NCI-H2081 (cell line): ENCODE data around the gene MAD1L1.

Experiments
- DNase-seq, 2 experiments: peaks; one replicate each; lab custom pipeline; 2025; lab: John Stamatoyannopoulos, UW

Gene MAD1L1

DNA sequence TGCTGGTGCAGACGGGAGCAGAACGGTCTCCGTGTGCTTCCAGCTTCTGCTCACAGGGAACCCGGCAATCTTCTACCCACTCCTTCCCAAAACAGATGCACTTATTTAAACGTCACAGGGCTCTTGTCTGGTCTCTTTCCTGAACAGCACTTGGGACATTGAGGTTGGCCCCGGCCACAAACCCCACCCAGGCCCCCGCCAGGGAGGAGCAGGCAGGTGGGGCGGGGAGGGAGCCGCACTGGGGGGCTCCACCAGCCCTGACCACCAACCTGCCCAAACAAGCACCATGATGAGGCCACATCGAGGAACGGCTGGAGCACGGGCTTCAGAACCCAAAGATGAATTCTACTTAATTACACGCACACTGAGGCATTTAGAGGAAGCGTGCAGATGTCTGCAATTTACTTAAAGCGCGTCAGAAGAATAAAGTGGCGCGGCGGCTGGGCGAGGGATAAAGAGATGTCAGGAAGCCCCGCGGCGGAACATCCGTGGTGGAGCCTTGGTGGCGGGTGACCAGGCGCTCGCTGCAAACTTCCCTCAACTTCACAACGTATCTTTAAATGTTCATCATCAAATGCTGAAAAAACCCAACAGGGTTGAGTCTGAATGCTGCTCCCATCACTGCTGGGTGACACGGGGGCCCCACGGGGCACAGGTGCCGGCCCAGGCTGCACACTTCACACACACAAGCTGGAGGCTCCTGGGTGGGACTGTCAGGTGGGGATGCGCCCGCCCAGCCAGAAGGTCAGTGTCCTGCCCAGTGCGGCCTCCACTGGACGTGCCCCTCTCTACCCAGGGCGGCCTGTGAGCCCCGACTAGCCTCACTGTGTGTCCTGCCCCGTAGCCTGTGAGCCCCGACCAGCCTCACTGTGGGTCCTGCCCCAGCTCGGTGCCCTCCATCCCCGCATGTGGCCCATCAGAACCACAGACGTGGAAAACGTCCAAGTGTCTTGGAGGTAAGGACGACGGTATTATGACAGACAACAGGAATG, 279.2 kb downstream of the MAD1L1 start:
- DNase-seq, result no peak

DNA sequence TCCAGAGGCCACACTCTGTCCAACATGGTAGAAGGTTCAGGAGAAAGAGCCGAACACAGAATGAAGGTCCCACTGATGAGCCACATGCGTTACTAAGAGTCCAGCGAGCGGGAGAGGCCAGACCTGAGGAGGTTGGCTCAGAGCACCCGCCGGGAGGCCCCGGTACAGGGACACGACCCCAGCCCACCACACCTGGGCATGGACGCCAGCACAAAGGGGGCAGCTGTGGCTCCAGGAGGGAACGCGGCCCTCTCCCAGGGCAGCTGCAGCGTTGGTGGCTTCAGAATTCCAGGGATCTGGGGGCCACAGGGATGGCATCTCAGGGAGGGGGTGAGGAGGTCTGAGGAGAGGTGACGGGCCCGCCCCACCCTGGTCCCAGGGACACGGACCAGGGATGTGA, 280.0 kb downstream of the MAD1L1 start:
- DNase-seq, result no peak

DNA sequence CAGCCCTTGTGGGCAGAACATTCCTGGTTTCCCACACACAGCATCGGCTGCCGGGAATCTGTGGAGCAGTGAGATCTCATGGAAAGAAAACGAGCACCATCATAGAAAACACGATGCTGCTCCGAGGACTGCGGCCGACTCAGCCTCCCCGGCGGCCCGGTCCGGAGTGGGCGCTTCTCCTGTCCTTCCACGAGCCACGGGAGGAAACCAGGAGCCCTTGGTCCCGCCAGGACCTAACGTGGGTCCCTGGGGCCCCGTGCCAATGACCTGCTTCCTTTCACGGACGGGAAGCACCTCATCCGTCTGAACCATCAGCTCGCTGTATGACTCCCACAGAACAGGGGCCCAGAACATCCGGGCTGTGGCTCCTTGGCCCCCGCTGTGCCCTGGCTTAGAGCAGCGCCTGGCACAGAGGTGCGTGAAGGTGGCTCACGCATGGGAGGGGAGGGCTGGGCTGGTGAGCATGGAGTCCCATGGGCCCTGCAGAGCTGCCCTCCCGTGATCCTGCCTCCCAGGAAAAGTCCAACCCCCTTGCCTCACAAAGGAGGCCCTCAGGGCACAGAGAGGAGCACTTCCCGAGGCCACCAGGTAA, 280.5 kb downstream of the MAD1L1 start:
- DNase-seq, result no peak

DNA sequence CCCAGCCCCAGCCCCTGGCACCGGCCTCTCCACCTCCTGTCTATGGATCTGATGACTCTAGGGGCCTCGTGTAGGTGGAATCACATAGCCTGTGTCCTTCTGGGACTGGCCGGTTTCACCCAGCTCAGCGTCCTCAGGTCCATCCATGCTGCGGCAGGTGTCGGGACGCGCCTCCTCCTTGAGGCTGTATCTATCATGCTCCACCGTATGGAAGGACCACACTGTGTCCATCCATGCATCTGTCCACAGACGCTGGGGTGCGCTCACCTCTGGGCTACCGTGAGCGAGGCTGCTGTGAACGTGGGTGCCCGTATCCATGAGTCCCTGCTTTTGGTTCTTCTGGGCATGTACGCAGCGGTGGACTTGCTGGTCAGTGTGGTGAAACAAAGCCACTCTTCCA, 281.1 kb downstream of the MAD1L1 start:
- DNase-seq, result no peak

DNA sequence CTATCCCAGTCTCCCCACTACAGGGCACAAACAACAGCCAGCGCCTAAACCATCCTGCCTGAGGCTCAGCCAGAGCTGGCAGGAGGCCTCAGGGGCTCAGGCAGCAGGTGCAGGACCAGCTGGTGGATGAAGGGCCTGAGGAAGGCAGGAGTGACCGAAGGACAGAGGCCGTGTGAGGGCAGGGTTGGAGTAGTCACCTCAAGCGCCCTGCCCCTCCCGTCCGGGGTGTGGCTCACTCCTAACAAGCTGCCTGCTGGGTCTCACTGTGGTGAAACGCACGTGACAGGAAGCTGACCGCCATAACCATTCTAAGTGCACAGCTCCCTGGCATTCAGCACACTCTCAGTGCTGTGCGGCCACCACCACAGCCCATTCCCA, 281.6 kb downstream of the MAD1L1 start:
- DNase-seq, result peak; percentile 47 to 65

DNA sequence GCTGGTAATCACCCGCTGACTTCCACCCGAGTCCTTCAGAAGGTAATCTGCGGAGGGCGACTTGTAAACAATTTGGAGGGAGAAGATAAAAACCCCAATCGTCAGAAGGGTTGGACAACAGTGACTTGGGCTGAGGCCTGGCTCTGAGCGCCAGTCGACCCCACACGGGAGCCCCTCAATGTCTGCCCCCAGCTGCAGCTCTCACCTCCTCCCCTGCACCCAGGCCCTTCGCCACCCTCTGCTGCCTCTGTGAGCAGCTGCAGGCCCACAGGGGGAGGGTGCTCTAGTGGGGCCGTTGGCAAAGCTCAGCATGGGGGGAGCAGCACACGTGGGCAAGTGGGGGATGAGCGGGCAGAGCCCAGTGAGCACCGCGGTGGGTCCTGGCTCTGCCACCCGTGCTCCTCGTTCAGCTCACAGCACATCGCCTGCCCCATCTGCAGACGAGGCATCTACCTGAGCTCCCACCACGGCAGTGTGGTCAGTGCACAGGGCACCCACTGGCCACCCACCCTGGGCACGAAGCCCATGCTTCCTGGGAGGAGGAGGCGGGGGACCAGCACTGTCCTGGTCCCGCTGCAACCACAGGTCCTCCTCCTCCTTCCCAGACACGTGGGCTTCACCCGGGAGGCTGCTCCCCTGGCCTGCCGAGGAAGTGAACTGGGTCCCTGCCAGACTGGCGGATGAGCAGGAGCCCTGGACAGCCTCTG, 282.1 kb downstream of the MAD1L1 start:
- no peak for DNase-seq

DNA sequence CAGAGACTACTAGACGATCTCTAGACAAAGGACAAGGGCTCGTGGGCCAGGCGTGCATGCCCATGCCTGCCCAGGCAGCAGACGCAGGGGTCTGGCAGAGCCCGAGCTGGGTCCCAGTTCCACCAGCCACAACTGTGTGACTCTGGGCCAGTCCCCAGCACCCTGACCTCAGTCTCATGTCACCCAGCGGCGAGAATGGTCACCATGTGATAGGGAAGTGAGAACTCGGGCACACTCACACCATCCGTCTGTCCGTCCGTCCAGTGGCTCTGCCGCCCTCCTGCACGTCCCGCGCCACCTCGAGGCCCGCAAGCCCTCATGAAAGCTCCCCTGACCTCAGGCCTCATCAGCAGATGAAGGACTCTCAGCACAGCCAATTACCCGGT, 282.7 kb downstream of the MAD1L1 start:
- no peak for DNase-seq

DNA sequence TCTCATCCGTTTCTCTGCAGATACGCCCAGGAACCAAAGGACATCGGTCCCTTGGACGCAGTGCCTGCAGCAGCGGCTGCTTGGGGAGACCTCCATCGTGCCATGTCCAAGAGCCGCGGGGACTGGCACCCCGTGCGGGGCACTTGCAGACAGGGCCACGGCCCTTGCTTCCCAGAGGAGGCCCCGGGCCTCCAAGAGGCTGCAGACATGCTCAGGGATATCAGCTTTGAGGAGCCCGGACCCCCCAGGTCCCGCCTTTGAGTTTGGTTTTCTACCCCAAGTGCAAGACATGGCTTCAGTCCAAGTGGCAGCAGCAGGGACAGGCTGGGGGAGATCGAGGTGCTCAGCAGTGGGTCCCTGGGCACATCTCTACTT, 283.1 kb downstream of the MAD1L1 start:
- no peak for DNase-seq

DNA sequence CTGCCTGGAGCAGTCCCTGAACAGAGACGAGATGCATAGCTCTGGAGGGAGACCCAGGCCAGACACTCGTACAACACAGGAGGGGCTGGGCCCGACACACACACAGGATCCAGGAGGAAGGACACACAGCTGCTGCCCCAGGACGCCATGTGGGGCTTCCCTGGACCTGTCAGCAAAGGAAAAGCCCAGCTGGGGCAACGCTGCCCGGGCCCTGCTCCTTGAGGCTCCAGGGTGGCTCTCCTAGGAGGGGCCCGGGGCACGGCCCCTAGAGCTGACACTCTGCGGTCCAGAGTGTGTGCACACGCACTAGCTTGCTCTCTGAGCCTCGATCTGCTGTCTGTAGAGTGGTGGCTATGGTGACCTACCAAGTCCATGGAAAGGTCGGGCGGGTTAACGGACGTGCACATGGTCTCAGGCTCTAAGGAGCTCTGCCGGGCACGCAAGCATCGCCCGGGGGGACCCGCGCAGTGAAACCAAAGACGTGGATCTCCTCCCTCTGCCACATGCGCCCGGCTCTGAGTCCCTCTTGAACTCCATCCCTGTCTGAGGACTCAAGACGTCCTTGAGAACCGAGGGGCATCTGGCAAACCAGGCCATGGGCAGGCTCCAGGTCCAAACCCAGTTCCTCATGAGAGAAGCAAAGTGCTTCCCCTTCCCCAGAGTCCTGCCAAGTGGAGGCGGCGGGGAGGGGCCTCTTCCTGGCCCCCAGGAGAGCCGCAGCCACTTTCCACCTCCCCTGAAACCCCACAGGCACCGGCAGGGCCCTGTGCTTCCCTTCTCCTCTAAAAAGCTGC, 283.7 kb downstream of the MAD1L1 start:
- DNase-seq, result no peak

DNA sequence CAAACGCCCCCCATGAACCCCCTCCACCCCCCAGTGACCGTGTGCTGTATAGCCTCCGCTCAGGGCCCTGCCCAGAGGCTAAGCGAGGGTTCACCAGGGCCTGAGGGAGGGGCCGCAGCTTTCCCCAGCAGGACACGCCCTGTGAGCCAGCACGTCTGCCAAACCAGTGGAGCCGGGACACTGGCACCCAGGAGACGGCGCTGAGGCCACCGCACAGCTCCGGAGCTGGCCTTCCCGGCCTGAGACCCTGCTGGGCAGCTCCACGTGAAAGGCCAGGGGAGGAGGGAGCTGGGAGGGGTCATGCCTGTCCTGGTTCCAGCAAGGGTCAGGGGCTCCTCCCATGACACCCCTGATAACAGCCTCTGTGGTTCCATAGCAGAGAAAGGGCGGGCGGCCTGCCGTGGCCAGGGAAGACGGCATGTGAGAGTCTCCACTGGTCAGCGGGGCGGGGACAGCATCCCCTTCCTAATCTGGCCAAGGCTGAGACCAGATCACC, 284.4 kb downstream of the MAD1L1 start:
- no peak for DNase-seq

DNA sequence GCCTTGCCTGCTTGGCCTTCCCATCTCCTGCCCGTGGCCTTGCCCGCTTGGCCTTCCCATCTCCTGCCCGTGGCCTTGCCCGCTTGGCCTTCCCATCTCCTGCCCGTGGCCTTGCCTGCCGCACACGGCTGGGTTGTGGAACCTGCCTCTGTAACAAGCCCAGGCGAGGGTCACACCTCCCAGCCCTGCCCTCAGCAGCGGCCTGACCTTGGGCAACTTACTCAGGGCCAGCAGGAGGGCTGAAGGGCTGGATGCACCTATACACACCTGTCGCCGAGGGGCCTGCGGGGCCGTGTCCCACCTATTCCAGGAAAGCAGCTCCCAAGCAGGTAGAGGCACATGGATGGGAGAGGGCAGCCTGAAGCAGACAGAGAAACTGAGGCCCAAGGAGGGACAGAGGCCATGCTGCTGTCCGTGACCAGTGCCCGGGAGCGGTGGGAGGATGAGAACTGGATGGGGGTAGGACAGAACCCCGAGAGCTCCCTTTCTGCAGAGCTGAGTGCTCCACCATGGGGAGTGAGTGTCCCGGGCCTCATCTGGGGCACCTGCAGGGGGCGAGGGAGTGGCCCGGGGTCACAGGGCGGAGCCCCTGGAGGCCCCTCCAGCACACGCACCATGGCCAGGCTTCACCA, 285.0 kb downstream of the MAD1L1 start:
- no peak for DNase-seq

DNA sequence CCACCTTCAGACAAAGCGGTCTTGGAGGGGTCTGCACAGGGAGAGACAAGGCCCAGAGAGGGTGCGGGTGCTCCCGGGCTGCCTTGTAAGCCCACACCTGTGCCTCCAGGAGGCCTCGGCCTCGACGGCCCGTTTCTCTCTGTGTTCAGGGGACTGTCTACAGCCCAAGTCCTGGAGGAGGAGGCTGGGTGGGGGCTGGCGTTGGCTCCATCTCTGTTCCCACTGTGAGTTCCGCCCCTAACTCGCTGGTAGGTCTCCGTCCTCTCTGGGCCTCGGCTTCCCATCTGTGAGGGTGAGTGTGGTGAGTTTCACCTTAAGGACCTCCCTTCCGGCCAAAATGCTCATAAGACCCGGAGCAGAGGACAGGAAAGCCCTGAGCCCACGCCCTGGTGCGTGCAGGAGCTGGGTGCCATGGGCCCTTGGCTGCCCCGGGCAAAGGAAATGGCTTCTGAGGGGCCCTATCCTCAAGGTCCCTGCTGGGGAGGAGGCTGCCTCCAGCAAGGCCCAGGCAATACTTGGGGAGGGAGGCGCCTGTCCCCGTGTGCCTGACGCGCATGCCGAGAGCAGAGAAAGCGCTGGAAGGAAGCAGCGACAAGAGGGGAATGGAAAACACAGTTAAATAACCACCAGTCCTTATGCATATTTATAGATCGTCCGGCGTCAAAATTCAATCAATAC, 285.8 kb downstream of the MAD1L1 start:
- DNase-seq, result no peak

DNA sequence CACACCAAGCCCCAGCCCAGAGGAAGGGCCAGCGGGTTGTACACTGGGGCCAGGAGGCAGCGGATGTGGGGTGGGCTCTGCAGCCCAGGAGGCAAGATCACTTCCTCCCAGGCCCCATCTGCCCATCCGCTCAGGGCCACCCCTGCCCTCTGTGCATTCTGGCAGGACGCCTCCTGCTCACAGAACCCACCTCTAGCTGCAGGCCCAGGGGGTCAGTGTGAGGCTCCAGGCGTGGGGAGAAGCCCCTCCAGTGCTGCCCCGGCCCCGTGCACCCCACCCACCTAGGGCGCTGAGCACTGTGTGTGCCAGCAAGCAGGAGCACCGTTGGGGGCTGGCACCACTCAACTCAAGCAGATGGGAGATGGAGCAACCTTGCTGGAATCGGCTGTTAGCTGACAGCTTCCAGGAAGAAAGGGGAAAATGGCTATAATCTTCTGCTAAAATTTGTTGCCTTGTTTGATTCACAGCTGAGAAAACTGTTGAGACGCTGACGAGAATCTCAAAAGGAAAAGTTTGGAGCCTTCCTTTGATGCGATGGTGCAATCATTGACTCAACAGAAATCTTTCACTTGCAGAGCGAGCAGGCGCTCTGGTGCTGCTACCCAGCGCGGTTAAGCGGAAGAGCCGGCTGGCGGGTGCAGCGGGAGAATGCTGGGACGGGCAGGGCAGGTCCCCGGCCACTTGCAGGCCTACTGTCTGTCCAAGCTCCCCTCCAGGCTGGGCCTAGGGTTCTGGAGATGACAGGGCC, 286.5 kb downstream of the MAD1L1 start:
- no peak for DNase-seq

DNA sequence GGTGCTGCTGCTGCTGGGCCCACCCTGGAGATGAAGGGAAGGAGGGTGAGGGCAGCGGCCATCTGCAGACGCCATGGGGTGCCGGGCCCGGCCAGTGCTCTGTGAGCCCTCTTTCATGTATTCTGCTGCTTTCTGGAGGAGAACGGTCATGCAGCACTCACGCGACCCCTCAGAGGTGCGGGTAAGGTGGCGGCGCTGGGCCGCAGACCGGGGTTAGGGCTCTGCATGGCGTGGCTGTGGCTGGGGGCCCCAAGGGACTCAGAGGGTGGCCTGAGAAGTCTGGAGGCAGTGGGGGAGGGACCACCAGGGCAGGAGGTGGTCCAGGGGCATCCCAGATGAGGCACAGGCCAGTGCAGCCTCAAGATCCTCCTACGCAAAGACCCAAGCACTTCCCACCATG, 287.2 kb downstream of the MAD1L1 start:
- no peak for DNase-seq

DNA sequence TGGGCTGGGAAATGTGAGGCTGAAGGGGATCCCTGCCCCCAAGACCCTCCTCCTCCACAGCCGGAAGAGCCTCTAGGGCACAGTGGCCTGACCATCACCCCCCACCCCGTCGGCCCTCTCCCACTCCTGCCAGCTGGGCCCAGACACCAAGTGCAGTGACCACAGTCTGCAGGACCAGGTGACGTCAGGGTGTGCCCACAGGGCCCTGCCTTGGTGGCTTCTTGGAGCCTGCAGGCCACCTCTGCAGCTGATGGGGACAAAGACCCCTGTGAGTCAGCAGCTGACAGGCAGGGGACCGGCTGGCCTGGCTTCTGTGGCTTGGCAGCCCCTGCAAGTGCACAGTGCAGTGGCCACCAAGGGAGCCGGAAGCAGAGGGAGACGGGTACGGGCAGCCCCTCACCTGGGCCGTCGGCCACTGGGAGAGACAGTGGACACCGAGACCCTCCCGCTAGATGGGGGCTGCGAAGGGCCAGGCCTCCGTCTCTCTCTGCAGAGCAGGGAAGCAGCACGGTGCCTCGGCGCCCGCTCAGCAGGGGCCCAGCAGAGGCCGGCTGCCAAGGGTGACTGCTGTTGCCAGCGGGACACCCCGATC, 288.0 kb downstream of the MAD1L1 start:
- no peak for DNase-seq

DNA sequence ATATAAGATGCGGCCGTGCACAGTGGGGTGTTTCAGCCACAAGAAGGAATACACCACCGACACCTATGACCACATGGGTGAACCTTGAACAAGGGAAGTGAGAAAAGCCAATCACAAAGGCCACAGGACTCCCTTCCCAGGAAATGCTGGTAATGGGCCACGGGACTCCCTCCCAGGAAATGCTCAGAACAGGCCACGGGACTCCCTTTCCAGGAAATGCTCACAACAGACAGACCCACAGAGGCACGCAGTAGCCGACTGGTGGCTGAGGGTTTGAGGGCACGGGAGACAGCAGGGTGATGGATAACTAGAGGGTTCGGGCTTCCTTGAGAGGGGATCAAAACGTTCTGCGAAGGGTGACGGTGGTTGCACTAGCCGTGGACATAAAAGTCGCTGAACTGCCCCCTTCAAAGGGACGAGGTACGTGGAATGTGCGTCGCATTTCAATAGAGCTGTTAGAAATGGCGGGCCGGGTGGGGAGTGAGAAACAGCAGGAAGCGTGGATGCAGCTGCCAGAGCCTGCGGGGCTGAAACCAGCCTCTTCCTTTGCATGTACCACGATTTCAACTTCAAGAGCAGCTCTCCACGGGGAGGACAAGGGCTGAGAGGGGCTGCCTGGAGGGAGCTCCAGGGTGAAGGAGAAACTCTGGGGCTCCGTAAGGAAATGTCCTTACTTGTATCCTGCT, 288.7 kb downstream of the MAD1L1 start:
- no peak for DNase-seq

DNA sequence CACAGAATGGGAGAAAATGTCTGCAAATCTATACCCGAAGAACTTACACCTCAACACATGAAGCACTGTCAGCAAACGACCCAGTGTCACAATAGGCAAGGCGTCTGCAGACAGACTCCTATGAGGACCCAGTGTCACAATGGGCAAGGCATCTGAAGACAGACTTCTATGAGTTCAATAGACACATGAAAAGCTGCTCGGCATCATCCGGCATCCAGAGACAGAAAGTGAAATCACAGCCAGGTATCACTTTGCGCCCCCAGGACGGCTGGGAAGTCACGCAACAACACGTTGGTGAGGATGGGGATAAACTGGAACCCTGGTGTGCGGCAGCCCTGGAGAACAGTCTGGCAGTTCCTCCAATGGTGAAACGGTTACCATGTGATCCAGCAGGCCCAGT, 289.4 kb downstream of the MAD1L1 start:
- no peak for DNase-seq

DNA sequence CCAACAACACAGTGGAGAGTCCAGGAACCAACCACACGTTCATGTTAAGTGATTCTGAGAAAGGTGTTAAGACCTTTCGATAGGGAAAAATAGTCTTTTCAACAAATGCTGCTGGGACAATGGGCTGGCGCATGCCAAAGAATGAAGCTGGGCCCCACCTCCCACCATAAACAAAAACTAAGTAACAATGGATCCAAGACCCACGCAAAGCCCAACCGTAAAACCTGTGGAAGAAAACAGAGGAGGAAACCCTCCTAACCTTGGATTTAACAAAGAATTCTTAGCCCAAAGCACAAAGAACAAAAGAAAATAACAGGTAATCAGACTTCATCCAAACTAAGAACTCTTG, 289.8 kb downstream of the MAD1L1 start:
- no peak for DNase-seq

DNA sequence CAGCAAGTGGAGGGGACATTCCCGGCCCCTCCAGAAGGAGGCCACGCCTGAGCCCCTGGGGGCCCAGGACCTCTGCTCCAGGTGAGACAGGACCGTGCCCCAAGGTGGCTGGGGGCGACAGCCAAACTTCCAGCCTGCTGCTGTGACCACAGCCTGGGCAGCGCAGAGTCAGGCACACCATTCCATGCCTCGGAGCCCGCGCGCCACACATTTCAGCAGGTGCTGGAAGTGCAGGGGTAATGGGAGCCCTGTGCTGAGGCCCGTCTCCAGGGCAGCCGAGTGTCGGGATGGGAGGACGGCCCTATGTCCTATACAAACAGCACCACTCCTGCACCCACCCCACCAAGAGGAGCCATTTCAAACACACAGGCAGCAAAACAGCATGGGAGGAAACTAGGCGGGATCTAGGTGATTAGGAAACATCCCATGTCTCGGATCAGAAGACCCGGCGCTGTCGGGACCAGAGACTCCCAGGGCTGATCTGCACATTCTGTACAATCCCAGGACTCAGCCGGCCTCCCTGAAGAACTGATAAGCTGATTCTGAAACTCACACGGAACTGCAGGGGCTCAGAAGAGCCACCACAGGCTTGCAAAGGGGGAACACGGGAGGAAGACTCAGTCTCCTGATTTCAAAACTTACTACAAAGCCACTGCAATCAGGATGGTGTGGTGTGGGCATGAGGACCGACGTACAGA, 290.4 kb downstream of the MAD1L1 start:
- DNase-seq, result no peak
